ENCODE data around the gene BFSP1. TPM values are rescaled to one million over a fixed set of nuclear protein-coding genes. Genes with fewer than 3 reads are reported as not detected.

Gene BFSP1
- total and polyA plus RNA-seq, 2 donors (not counting 3 experiments of a cell fraction or from before 2014, with no cell fraction given) = 3.1 to 5.2 TPM

DNA sequence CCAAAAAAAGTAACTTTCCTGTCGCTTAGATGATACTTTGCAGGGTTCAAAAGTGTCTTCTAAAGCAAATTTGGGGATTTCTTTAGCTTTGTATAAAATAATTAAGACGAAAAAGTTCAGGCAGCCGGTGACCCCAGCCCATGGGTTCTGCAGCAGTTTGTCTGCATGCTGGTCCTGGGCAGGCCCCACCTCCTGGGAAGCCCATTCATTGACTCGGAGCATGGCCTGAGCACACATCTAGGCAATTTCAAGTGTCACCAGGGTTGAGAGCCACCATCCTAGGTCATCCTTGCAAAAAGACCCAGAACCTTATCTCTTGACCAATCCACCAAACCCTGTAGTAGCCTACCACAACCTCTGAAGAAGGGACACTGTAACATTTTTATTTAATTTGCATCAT lies 20.6 kb downstream of the BFSP1 start:
- no peak for TF ChIP-seq POLR2AphosphoS5 (IDR thresholded peaks at IDR 0.05; ENCODE audit: insufficient read depth, low read depth, low read length)
- no peak for TF ChIP-seq GATA2 (IDR thresholded peaks at IDR 0.05; ENCODE audit: insufficient read depth, insufficient read length, low read depth, low read length)
- TF ChIP-seq, protein P1, sequence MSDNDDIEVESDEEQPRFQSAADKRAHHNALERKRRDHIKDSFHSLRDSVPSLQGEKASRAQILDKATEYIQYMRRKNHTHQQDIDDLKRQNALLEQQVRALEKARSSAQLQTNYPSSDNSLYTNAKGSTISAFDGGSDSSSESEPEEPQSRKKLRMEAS (IDR thresholded peaks at IDR 0.05; ENCODE audit: insufficient read depth, insufficient read length) = no peak
- no peak for TF ChIP-seq MYC (IDR thresholded peaks at IDR 0.05; ENCODE audit: low read depth, low read length)
- TF ChIP-seq EZH2 (IDR thresholded peaks at IDR 0.05; ENCODE audit: borderline replicate concordance, low read depth, low read length, severe bottlenecking) = no peak
- TF ChIP-seq POLR2A (IDR thresholded peaks at IDR 0.05; ENCODE audit: low read depth, low read length) = no peak
- TF ChIP-seq JUN (IDR thresholded peaks at IDR 0.05; ENCODE audit: borderline replicate concordance, insufficient read depth, insufficient read length, low read depth) = no peak
- no peak for TF ChIP-seq FOS (IDR thresholded peaks at IDR 0.05; ENCODE audit: borderline replicate concordance, insufficient read depth, low read length)
- TF ChIP-seq, protein P2, sequence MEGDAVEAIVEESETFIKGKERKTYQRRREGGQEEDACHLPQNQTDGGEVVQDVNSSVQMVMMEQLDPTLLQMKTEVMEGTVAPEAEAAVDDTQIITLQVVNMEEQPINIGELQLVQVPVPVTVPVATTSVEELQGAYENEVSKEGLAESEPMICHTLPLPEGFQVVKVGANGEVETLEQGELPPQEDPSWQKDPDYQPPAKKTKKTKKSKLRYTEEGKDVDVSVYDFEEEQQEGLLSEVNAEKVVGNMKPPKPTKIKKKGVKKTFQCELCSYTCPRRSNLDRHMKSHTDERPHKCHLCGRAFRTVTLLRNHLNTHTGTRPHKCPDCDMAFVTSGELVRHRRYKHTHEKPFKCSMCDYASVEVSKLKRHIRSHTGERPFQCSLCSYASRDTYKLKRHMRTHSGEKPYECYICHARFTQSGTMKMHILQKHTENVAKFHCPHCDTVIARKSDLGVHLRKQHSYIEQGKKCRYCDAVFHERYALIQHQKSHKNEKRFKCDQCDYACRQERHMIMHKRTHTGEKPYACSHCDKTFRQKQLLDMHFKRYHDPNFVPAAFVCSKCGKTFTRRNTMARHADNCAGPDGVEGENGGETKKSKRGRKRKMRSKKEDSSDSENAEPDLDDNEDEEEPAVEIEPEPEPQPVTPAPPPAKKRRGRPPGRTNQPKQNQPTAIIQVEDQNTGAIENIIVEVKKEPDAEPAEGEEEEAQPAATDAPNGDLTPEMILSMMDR (IDR thresholded peaks at IDR 0.05; ENCODE audit: extremely low read depth in 1 of 2, insufficient read depth in 1 of 2, low read depth in 1 of 2, low read length in 2 of 2) = no peak
- peaks cover 3% of the 10 kb centered on the region for H3K4me1 ChIP-seq (ENCODE audit: control insufficient read depth, extremely low read depth, insufficient read depth, low read length)
- no peaks in the 10 kb centered on the region for H3K79me2 ChIP-seq (ENCODE audit: control insufficient read depth, insufficient read depth, low read length)
- dilution Hi-C loops (cut with MboI; ENCODE audit: extremely low pct_ligation_motif_present, low sequenced_read_pairs) (no loop called here), intact Hi-C loops (cut with micrococcal nuclease) (no loop called here)
- no peaks in the 10 kb centered on the region for H3K9me3 ChIP-seq (replicated peaks; ENCODE audit: control insufficient read depth, insufficient read depth, low read length)
- POLR2A ChIA-PET = no interaction called here
- FAIRE-seq (no peak), DNase-seq (ENCODE audit: low read depth, low spot score) (no peak)
- no peak overlapping the region for H3K9ac ChIP-seq (replicated peaks; ENCODE audit: extremely low read depth, insufficient read depth, low read length)
- no peaks in the 10 kb centered on the region for H3K27me3 ChIP-seq (ENCODE audit: control insufficient read depth in 2 of 2, insufficient read depth in 2 of 2, low read length in 2 of 2)
- BruUV-seq (replicated peaks) = no TSS peak
- no peak overlapping the region for H3K4me2 ChIP-seq (ENCODE audit: insufficient read depth, low read length)
- H3K27ac ChIP-seq (ENCODE audit: insufficient read depth, low read depth, low read length) = no peak overlapping the region
- no peak overlapping the region for H2AFZ ChIP-seq (ENCODE audit: low read depth, low read length)
- no peak overlapping the region for H3K4me3 ChIP-seq (replicated peaks in 1 of 3; ENCODE audit: insufficient read depth in 1 of 3, low read depth in 1 of 3, low read length in 3 of 3)
- no peaks in the 10 kb centered on the region for H3K9me1 ChIP-seq (replicated peaks; ENCODE audit: control insufficient read depth, extremely low read depth, insufficient read depth, low read length)
- no peaks in the 10 kb centered on the region for H4K20me1 ChIP-seq (replicated peaks; ENCODE audit: control insufficient read depth, extremely low read depth, insufficient read depth, low read length)
- H3K36me3 ChIP-seq (ENCODE audit: control insufficient read depth in 2 of 2, extremely low read depth in 1 of 2, insufficient read depth in 2 of 2, low read length in 2 of 2) = no peaks in the 10 kb centered on the region
- CTCF ChIA-PET = no interaction called here

Data from endothelial cell of umbilical vein (primary cell).